Activated CD4-positive, CD25-positive, alpha-beta regulatory T cell treated with anti-CD3 and anti-CD28 coated beads, Interleukin-2, amount 50 U/mL, for 16 hours (primary cell): ENCODE measurements around the gene ARHGAP21.
"Not testable (repeated sequence)": the region's sequence is repeated elsewhere in the genome, so short reads cannot be mapped to it uniquely, and the experiment has no call there.

Experiments used
- DNase-seq: peaks from one replicate; pipeline ENCODE4 v3.0.0-alpha.2; 2020; ENCODE audit warnings: low read depth, low spot score

The ARHGAP21 gene

GRCh38 chr10:24625778-24626177, 97.9 kb downstream of the ARHGAP21 start:
- no peak for DNase-seq

DNA sequence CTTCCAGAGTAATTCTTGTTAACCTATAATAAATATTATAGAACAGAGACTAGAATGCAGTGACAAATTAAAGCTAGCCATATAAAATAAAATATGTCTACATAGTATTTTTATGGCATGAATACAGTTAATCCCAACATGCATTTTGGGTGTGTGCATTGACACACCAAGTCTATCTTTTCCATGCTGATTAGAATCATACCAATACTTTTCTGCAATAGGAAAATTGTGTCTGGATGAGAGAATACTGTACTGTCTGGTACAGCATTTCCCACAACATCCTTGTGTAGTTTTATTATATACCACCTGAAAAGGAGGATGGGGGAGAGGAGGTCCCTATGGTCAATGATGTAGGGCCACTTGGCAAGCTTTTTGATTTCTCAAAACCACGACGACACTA, 100.3 kb downstream of the ARHGAP21 start:
- DNase-seq, result no peak

DNA sequence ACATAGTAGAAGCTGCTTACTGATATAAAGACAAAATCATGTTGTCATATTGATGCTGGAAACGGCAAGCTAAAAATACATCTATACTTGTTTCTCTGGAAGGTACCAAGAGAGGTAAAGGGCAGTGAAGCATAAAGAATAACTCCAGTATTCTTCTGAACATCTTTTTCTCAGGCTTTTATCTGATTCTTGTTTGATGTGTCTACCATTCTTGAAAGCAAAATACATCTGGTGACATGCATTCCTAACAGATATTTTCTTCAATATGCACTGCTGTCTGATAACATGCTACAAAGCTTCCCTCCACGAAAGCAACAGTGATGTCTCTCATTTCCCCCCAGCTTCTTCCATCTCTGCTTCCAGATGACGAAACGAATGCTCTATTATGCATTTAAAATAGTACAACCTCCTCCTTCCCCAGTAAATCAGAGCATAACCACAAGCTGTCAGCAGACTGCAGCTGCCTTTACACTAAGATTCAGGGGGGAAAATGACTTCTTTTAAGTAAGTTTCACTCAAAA, 100.8 kb downstream of the ARHGAP21 start:
- DNase-seq, result no peak

DNA sequence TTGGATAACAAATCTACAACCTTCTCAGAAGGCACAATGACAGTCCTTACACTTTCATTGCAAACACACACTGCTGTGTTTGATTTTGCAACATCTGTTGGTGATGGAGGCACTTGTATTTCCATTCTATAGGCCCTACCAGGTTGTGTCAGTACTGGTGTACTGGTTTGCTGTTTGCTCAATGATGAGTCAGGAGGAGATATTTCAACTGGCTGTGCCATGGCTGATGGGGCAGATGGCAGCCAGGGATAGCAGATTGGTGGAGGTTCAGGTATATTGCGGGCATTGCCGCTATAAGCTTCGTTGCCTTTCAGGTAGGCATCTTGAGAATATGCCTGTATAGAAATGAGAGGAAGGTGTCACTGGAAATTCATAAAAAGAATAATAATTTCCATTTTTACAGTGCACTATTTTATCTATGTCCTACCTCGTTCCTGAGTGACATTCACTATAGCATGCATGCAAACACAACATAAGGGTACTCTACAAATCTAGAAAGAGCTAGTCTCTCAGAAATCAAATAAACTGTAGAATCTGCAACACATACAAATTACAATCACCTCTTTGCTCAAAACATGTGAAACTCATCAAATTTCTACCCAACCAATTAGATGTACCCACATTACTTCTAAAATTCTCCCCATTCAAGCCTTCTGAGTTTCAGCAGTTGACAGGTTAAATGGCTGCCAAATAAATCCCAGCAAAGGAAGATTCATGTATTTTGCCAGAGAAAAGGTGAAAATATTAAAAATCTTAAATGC, 102.5 kb downstream of the ARHGAP21 start:
- not testable (repeated sequence) for DNase-seq

DNA sequence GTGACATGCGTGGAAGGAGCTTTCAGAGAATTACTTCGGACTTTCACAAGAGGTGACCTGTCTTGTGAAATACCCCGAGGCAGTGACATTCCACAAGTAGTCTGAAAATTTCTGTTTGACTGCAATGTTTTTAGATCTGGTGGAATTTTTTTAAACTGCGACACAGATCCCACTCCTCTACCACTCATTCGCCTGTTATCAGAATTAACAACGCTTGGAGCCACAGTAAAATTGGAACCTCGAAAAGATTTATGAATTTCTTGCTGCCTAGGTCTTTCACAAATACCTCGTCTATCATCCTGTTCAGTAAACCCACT, 103.7 kb downstream of the ARHGAP21 start:
- DNase-seq, result not testable (repeated sequence)

GRCh38 chr10:24619291-24619993, 104.2 kb downstream of the ARHGAP21 start:
- DNase-seq, result not testable (repeated sequence)

GRCh38 chr10:24618401-24618800, 105.3 kb downstream of the ARHGAP21 start:
- DNase-seq, result no peak

DNA sequence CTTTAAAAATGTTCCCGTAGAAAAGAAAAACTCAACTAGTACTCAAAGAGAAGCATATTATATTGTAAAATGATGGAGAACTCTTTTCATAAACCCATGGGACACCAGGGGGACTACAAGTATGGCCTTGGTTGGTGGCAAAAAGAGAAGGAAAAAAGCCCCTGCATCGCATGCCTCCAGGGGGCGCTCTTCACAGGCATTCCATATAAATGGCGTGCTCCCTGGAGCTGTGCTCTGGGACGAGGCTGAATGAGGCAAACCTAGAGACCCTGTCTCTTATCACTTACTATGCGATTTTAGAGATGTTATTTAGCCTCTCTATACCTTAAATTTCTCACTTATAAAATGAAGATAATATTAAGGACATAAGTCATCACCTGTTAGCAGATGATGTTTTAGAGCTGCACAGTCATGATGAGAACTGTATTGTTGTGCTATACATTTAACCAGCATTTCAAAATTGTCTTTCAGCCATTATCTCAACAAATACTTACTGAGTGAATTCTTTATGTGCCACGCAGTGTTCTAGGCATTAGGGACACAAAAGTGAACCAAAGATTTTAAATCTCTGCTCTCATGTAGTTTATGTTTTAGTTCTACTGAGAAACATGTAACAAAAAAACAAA, 105.8 kb downstream of the ARHGAP21 start:
- DNase-seq, result peak; percentile 6

- no peak for DNase-seq
Measured at GRCh38 chr10:24616536-24616935, 107.2 kb downstream of the ARHGAP21 start.

DNA sequence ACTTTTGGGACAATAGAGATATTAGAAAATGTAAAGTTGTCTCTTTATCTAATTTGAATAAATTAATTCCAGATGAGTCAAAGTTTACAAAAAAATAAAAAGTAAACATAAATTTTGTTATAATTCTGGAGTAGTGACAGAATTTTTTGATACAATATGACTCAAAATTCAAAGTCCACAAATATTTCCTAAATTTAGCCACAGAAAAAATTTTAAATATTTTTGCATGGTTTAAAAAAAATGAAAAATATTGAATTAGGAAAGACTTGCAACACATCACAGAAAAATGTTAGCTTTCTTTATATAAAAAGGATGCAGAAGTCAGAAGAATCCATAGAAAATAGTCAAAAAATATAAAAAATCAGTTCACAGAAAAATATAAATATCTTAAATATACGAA, 117.7 kb downstream of the ARHGAP21 start:
- no peak for DNase-seq

DNA sequence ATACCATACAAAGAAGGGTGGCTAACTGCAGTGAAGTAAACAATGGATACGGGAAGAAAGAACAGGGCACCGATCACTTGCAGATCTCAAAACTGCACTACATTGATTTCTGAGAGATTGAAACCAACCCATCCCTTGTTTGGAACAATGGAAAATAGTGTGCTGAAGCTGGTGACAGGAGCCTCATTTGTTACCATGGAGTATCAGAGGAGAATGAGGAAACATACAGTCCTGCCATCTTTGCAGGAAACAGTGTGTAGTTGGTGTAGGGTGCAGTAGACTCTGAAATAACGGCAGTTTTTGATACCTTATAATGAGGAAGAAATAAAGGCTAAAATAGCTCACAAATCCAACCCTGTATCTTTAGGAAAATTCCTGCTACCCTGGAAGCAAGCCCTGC, 118.5 kb downstream of the ARHGAP21 start:
- DNase-seq, result no peak

- DNase-seq, result no peak
Measured at GRCh38 chr10:24603333-24603732, 120.4 kb downstream of the ARHGAP21 start.

DNA sequence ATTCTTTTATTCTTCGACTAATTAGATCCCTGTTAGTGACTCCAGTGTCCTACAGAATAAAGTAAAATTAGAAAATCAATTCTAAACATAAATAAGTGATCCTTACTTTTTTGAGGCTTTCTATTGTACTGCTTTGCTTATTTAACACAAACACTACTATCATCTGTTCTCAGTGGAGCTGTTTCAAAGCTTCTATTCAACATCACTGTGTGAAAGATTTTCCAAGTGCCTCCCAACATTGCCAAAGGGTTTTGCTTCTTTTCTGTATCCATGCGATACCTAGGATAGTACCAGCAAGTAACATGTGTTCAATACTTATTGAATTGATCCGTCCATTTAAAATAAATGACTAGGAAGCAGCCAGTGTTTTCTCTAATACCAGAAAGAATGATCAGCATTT, 125.7 kb downstream of the ARHGAP21 start:
- no peak for DNase-seq

DNA sequence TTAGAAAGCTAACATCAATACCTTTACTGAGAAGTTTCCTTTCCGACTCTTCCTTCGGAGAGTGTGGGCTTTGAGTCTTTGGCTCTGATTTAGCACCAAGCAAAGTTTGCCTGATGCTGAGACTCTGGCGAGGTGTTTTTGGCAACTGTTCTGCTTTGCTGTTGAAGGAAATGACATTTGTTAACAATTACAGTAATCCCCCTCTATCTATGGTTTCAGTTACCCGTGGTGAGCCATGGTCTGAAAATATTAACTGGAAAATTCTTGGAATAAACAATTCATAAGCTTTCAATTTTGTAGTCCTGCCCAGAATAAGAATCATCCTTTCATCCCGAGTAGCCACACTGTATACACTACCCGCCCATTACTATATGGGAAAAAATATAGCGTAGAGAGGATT, 126.3 kb downstream of the ARHGAP21 start:
- DNase-seq, result no peak

- no peak for DNase-seq
Measured at GRCh38 chr10:24596217-24596930, 127.3 kb downstream of the ARHGAP21 start.

DNA sequence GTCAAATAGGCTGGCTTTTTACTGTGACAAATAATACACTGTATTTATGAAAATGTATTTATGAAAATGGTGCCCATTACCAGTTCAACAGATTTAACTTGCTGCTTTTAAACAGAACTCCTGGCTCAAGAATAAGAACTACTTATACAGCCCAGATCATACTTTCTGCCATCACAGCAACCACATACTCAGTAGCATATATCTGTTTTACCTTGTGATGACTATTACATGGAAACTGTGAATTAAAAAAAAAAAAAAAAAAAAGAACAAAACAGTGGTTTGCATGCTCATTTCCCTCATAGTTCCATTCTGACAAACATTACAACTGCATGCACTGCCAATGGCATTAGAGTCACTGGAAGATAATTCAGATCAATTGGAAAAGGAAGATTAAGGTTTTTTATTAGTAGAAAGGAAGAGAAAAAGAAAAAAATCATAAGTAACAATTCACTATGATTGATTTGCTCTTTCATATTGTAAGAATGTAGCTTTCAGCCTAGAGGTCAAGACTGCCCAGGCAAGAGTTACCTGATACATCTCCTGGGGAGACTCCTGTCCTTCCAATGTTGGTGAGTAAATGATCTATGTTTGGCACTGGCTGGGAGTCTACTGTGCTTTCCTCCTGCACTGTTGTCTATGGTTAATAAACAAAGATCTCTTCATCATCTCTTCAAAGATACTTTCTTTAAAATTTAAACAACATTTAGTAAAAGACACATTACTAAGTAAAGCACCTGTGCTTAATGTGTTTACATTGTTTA, 132.8 kb downstream of the ARHGAP21 start:
- DNase-seq, result no peak

DNA sequence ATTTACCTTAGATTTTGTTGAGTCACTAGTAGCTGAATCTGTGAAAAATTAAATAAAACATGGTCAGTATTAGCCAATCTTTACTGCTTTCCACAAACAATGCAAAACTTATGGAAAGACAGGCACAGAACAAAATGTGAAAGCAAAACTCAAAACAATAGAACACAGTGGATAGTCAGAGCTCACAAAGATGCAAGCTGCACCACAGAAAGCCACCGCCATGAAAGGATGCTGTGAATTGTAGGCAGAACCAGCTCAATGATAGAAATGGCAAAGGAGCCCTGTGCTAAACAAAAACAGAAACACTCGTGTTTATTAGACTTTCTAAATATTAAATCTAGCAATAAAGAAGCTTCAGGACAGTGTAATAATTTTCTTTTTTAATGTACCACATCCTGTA, 134.4 kb downstream of the ARHGAP21 start:
- no peak for DNase-seq

- DNase-seq, result no peak
Measured at GRCh38 chr10:24579906-24580305, 143.8 kb downstream of the ARHGAP21 start.

- no peak for DNase-seq
Measured at GRCh38 chr10:24579448-24579847, 144.2 kb downstream of the ARHGAP21 start.

DNA sequence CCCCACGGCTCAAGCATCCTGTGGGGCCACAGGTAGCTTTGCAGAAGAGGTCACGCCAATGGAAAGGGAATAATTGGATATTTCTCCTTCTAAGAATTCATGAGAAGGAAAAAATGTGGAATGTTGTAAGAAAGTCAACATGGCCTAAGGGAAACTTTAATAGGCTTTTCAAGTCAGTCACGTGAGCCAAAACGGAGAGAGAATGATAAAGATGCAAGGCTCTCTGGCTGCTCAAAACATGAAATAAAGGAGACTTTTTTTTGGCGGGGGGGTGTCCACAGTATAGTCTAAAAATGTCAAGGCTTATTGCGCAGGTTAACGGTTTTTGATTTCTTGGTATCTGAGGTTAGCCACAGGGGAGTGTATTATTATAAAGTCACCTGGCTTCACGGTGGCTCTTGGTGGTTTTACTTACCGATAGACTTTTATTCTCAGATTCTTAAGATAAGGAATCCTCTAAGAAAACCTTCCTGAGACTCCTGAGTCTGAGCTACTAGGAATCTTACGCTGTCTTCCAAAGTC, 148.1 kb downstream of the ARHGAP21 start:
- DNase-seq, result no peak

- no peak for DNase-seq
Measured at GRCh38 chr10:24574578-24575155, 149.0 kb downstream of the ARHGAP21 start.
